Ectodermal cell (in vitro differentiated cells): ENCODE data around the gene PTK7.

Experiments
- H3K27ac ChIP-seq: 2 replicates; pipeline ENCODE4 v1.7.0; 2013; ENCODE audit warnings: mild to moderate bottlenecking, low read depth, low read length; ENCODE audit not compliant: insufficient read depth, poor library complexity, severe bottlenecking
- H3K27me3 ChIP-seq: 2 replicates; pipeline ENCODE4 v1.7.0; 2013; ENCODE audit warnings: mild to moderate bottlenecking, low read length; ENCODE audit not compliant: insufficient read depth, control insufficient read depth, poor library complexity, severe bottlenecking
- H3K36me3 ChIP-seq: one replicate; pipeline ENCODE4 v1.7.0; 2013; ENCODE audit warnings: low read length; ENCODE audit not compliant: control insufficient read depth, insufficient read depth
- H3K4me1 ChIP-seq: one replicate; pipeline ENCODE4 v1.7.0; 2013; ENCODE audit warnings: low read length; ENCODE audit not compliant: control insufficient read depth, insufficient read depth
- H3K4me3 ChIP-seq: 2 replicates; pipeline ENCODE4 v1.7.0; 2013; ENCODE audit warnings: low read depth, low read length, control low read depth; ENCODE audit not compliant: insufficient read depth
- H3K9me3 ChIP-seq: 2 replicates; pipeline ENCODE4 v1.7.0; 2013; ENCODE audit warnings: mild to moderate bottlenecking, low read length, moderate library complexity; ENCODE audit not compliant: control insufficient read depth
- WGBS, 2 experiments: methylation state at CpG; one replicate each; pipeline ENCODE4 v1.1.7; 2013; ENCODE audit warnings: missing lambda C conversion rate in 2 of 2; 5-methylcytosine and 5-hydroxymethylcytosine counted together

Gene PTK7

GRCh38 chr6:43172104-43173007 is 96.2 kb downstream of the PTK7 start:
- H3K27ac ChIP-seq: no peak overlapping the region
- peaks cover 14% of the 10 kb centered on the region for H3K4me1 ChIP-seq
- H3K9me3 ChIP-seq: no peaks in the 10 kb centered on the region
- H3K4me3 ChIP-seq: peak overlapping the region; percentile 89
- no peaks in the 10 kb centered on the region for H3K27me3 ChIP-seq
- 2% methylated on average over 46 of the region's 46 CpGs for WGBS, 2 experiments
- peaks cover 16% of the 10 kb centered on the region for H3K36me3 ChIP-seq

GRCh38 chr6:43173591-43174262 is 97.6 kb downstream of the PTK7 start:
- 43 to 45% methylated on average over 11 of the region's 11 CpGs for WGBS, 2 experiments
- no peaks in the 10 kb centered on the region for H3K27me3 ChIP-seq
- H3K4me1 ChIP-seq: peaks cover 14% of the 10 kb centered on the region
- peaks cover 24% of the 10 kb centered on the region for H3K36me3 ChIP-seq
- H3K9me3 ChIP-seq: no peaks in the 10 kb centered on the region
- H3K4me3 ChIP-seq: peak overlapping the region; percentile 89
- H3K27ac ChIP-seq: peak overlapping the region; percentile 83

- H3K36me3 ChIP-seq: peaks cover 32% of the 10 kb centered on the region
- no peaks in the 10 kb centered on the region for H3K27me3 ChIP-seq
- peaks cover 14% of the 10 kb centered on the region for H3K4me1 ChIP-seq
- H3K4me3 ChIP-seq: peak overlapping the region; percentile 89
- no peaks in the 10 kb centered on the region for H3K9me3 ChIP-seq
- 1% methylated on average over 32 of the region's 32 CpGs for WGBS, 2 experiments
- H3K27ac ChIP-seq: peak overlapping the region; percentile 83
These were observed 98.4 kb downstream of the PTK7 start for GRCh38 chr6:43174263-43175112.

DNA sequence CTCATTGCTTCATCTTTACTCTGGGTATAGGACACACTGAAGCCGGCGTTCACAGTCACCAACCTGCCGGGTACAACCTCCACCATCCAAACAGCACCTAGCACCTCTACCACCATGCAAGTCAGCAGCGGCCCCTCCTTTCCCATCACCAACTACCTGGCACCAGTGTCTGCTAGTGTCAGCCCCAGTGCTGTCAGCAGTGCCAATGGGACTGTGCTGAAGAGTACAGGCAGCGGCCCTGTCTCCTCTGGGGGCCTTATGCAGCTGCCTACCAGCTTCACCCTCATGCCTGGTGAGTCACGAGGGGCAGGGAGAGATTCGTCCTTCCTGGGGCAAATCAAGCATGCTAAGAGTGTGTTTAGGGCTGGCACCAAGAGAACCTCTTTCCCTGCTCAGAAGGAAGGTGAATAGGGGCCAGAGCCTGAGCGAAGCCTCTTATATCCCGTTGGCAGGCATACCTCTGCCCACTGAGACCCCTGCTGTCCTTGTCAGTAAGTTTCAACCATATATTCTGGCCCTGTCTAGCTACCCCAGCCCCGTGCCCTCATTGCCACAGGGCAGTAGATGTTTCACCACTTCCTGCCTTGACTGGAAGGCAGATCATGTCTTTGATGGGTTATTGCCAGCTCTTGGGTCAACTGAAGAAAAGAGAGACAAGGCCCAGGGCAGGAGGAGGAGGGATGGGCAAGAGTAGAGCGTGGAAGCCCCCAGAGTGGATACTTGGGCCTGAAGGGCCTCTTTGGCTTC is 99.7 kb downstream of the PTK7 start:
- H3K36me3 ChIP-seq: peaks cover 34% of the 10 kb centered on the region
- no peaks in the 10 kb centered on the region for H3K9me3 ChIP-seq
- H3K27me3 ChIP-seq: no peaks in the 10 kb centered on the region
- H3K27ac ChIP-seq: no peak overlapping the region
- peaks cover 15% of the 10 kb centered on the region for H3K4me1 ChIP-seq
- H3K4me3 ChIP-seq: no peak overlapping the region
- WGBS, 2 experiments: 95 to 96% methylated on average over 11 of the region's 11 CpGs

GRCh38 chr6:43176423-43176786 is 100.3 kb downstream of the PTK7 start:
- 92 to 98% methylated on average over 6 of the region's 6 CpGs for WGBS, 2 experiments
- Histone ChIP-seq H3K4me1 (peaks cover 20% of the 10 kb centered on the region), H3K36me3 (peaks cover 34% of the 10 kb centered on the region), H3K27ac (no peak overlapping the region), H3K27me3 (no peaks in the 10 kb centered on the region), H3K9me3 (no peaks in the 10 kb centered on the region), H3K4me3 (no peak overlapping the region)

- H3K27me3 ChIP-seq: no peaks in the 10 kb centered on the region
- no peak overlapping the region for H3K27ac ChIP-seq
- H3K36me3 ChIP-seq: peaks cover 34% of the 10 kb centered on the region
- no peaks in the 10 kb centered on the region for H3K9me3 ChIP-seq
- peaks cover 16% of the 10 kb centered on the region for H3K4me1 ChIP-seq
- no peak overlapping the region for H3K4me3 ChIP-seq
- WGBS, 2 experiments: 95 to 96% methylated on average over 12 of the region's 12 CpGs
These were observed 102.0 kb downstream of the PTK7 start for GRCh38 chr6:43178150-43178549.

- no peak overlapping the region for H3K27ac ChIP-seq
- H3K36me3 ChIP-seq: peaks cover 34% of the 10 kb centered on the region
- H3K4me1 ChIP-seq: peaks cover 6% of the 10 kb centered on the region
- H3K27me3 ChIP-seq: no peaks in the 10 kb centered on the region
- H3K9me3 ChIP-seq: no peaks in the 10 kb centered on the region
- 92 to 93% methylated on average over 20 of the region's 20 CpGs for WGBS, 2 experiments
- no peak overlapping the region for H3K4me3 ChIP-seq
These were observed 103.1 kb downstream of the PTK7 start for GRCh38 chr6:43178951-43179830.

DNA sequence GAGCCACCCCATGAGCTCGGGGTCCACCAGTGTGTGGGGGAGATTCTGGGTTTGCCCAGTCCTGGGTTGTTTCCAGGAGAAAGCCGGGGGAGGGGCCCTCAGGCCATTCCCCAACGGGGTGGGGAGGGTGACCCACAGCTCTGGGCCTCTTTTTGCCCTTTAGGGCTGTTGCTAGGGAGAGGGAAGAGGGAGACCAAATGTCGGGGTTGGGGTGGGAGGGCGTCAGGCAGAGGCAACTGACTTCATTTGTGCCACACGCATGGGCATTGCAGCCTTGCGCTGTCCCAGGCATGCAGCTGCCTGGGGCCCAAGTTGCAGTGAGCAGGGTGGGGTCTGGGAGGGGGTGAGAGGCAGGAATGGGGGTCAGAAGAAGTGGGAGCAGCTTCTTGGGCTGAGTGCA is 103.9 kb downstream of the PTK7 start:
- Histone ChIP-seq H3K4me1 (peaks cover 6% of the 10 kb centered on the region), H3K4me3 (no peak overlapping the region), H3K36me3 (peaks cover 34% of the 10 kb centered on the region), H3K27ac (no peak overlapping the region), H3K9me3 (no peaks in the 10 kb centered on the region), H3K27me3 (no peaks in the 10 kb centered on the region)
- WGBS, 2 experiments: 89% methylated on average over 7 of the region's 7 CpGs

DNA sequence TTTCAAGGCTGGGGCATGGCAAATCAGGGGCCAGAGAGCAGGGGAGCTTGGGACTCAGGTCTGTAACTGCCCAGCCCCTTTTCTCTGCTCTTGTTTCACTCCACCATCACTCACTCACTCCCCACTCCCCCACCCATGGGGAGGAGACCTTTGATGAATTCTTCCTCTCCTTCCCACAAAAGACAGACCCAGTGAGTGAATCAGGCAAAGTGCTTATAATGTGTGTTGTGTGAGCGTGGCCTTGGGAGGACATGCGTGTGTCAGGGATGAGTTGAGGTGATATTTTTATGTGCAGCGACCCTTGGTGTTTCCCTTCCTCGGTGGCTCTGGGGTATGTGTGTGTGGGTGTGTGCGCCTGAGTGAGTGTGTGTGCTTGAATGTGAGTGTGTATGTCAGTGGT is 104.9 kb downstream of the PTK7 start:
- 71 to 78% methylated on average over 5 of the region's 5 CpGs for WGBS, 2 experiments

More for the DNA sequence above, 104.9 kb downstream of the PTK7 start:
- H3K27ac ChIP-seq: no peak overlapping the region
- H3K36me3 ChIP-seq: peaks cover 29% of the 10 kb centered on the region
- peak overlapping the region; percentile 72 for H3K4me3 ChIP-seq
- H3K4me1 ChIP-seq: peaks cover 6% of the 10 kb centered on the region
- no peaks in the 10 kb centered on the region for H3K9me3 ChIP-seq
- H3K27me3 ChIP-seq: no peaks in the 10 kb centered on the region
